Stimulated activated CD8-positive, alpha-beta memory T cell treated with anti-CD3 and anti-CD28 coated beads, Interleukin-15, amount 100 ng/mL, for 1 hour (primary cell): ENCODE results near the gene SMURF1.
"Not testable (repeated sequence)": the region's sequence is repeated elsewhere in the genome, so short reads cannot be mapped to it uniquely, and the experiment has no call there.

Experiments
- DNase-seq: peaks from one replicate; pipeline ENCODE4 v3.0.0-alpha.2; 2020; ENCODE audit warnings: low read depth

The SMURF1 gene

DNA sequence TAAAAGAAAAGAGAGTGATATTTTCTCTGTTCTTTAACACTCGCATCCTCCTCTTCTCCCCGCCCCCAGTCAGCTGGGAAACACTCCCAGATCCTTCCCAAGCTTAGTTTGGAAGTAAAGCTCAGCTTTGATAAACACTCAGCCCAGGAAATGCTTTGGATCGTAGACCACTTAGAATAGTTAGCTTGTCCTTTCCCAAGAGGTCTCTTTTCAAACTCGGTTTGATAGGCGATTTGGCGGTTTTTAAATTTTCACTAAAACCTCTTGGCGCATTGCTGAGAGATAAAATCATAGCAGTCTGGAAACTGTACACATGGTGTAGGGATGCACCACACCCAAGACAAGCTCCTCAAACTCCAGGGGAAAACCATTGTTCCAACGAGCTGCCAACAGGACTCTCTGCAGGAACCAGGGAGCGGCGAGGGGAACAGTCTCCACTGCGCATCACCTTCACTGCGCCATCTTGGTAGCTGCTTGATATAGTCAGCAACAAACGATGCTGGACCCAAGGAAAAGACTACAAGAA is 22.3 kb downstream of the SMURF1 start:
- DNase-seq: no peak

- DNase-seq: no peak
Observed at GRCh38 chr7:99120916-99121315, 23.0 kb downstream of the SMURF1 start.

- DNase-seq: no peak
Observed at GRCh38 chr7:99120501-99120900, 23.4 kb downstream of the SMURF1 start.

DNA sequence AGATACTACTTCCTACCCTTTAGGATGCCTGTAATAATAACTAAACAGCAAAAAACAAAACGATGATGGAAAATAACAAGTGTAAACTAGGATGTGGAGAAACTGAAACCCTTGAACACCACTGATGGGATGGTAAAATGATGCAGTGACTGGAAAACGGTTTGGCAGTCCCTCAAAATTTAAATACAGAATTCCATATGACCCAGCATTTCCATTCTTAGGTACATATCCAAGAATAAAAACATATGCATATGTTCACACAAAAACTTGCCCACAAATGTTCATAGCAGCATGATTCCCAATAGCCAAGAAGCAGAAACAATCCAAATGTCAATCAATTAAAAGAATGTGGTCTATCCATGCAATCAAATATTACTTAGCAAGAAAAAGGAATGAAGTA is 25.8 kb downstream of the SMURF1 start:
- no peak for DNase-seq

GRCh38 chr7:99116144-99116543 is 27.8 kb downstream of the SMURF1 start:
- DNase-seq: no peak

DNA sequence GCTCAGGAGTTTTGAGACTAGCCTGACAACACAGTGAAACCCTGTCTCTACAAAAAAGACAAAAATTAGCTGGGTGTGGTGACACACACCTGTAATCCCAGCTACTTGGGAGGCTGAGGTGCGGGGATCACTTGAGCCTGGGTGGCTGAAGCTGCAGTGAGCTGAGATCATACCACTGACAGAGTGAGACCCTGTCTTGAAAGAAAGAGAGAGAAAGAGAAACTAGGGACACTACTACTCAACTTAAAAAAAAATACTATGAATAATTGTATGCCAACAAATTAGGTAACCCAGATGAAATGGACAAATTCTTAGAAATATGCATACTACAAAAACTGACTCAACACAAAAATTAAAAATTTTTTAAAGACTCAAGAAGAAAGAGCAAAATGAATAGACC is 28.5 kb downstream of the SMURF1 start:
- no peak for DNase-seq

- DNase-seq: no peak
Observed at GRCh38 chr7:99112979-99113378, 30.9 kb downstream of the SMURF1 start.

GRCh38 chr7:99112097-99112496 is 31.8 kb downstream of the SMURF1 start:
- DNase-seq: no peak

DNA sequence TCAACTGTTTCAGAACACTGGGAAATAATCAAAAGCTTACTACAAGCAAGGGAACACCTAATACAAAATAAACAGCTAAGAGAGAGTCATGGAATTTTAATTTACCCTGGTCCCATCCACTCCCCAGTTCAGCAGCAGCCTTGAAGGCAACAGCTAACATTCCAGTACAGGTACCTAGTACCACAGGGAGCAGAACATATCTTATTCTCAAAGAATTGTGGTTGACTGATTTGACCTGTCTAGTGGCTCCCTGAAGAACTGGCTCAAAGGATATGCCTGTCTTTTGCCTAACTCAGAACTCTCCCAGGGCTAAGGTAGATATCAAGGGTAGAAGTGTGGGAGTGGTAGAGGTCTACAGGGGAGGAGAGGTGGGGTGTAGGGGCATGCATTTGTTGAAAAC is 32.3 kb downstream of the SMURF1 start:
- no peak for DNase-seq

DNA sequence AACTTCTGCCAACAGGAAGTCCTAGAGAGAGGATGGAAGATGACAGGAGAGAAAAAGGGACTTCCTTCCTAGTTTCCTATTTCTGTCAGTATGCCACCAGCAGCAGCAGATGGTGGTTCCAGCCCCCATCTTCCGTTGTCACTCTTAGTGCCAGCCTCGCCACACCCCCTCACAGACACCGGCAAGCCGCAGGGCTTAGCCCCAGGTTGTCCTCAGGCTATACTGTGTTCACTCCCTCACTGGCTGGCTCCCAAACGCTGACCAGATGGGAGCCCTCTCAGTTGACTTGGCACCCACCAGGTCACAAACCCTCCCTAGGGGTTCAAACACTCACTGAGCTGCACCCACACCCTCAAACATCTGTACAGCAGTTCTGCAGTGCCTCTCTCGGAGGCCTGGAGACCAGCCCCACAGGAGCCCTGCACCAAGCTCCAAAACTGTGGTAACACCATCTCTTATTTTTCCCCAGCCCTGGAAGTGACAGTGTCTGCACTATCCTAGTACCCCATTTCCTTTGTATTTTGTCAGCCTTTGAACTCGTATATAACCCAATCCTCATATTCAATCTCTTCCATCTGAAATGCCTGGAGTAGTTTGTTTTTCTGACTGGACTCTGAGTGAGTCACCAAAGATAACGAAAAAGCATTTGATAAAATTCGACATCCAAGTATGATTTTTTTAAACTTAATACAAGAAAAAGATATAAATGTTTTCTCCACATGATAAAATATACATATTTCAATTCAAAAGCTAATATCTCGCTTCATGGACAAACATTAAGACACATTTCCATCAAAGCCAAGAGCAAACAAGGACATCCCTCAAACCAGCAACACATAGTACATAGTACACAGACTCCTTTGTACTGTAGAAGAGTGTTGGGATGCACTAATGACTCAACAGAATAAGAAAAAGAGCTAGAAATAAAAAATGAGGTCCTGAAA is 34.5 kb downstream of the SMURF1 start:
- DNase-seq: no peak

DNA sequence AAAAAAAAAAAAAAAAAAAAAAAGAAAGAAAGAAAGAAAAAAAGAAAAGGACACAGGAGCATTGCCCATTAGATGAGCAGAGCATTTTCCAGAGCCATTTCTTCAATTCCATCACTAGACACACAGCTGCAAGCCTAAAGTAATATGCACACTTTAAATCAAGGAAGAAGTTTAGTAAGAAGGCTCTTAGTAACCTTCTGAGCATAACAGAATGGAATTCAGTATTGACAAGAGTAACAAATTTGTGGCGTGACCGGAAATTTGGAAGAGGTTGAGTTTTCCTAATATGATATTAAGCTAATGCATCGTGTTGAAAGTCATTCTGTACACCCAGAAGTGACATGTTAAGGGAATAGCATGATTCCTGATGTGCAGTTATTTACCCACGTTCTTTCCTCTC is 35.3 kb downstream of the SMURF1 start:
- DNase-seq: no peak

DNA sequence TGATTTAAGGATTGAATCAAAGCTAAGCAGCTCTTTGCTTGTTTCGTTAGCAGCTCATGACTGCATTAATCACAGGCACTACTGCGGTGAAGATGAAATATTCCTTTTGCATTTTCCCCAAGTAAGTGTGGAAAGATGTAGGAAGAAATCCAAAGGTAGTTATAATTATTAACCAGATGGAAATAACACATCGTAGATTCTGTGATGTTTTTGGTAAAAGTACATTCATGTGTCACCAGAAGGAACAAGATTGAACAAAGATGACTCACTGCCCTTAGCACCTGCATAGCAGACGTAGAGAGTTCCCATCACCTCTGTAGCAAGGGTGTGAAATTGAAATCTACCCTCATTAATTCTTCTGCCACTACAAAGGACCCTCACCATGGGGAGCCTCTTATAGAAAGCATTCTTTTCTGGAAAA is 37.1 kb downstream of the SMURF1 start:
- no peak for DNase-seq

GRCh38 chr7:99106411-99106810 is 37.5 kb downstream of the SMURF1 start:
- DNase-seq: no peak

DNA sequence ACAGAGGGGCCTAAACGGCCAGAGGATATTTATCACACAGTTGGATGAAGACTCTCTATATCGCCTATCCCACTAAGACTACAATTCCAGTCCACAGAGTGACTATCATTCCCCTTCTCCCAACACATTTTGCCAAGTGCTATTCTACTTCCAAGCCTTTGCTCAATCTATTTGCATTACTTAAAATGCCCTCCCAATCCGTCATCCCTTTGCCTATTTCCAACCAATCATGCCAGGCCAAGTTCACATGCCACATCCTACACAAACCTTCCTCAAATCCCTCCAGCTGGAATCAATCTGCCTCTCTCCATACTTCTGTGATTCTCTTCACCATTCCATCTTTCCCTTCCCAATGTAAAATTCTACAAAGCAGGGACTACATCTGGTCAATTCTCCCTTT is 38.2 kb downstream of the SMURF1 start:
- DNase-seq: no peak

- DNase-seq: no peak
Observed at GRCh38 chr7:99104631-99105030, 39.3 kb downstream of the SMURF1 start.

GRCh38 chr7:99103836-99104235 is 40.1 kb downstream of the SMURF1 start:
- not testable (repeated sequence) for DNase-seq

DNA sequence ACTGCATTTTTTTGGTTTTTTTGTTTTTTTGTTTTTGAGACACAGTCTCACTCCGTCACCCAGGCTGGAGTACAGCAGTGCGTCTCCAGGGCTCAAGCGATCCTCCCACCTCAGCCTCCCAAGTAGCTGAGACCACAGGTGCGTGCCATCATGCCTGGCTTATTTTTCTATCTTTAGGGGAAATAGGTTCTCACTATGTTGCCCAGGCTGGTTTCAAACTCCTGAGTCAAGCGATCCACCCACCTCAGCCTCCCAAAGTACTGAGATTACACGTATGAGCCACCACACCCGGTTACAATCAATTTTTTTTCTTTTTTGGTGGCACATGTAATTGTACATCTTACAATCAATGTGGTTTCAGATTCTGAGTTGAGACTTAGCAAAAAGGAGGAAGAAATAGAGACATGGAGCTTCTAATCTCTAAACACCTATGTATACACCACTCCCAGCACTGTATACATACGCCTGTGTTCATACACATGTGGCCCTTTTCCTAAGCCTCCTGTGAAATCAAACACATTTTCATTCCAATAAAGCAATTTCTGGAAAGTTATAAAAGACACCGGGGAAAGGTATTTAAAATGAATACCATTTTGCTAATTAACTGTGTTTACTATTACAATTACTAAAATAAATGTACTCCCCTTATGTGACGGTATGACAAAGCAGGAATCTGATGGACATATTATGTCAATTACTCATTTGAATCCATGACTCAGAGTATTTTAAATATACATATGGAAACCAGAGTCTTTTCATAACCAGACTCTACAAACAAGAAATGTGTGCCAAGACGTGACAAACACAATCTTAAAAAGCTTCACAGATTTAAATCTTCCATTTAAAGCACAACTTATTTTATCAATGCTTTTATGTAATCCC is 40.9 kb downstream of the SMURF1 start:
- no peak for DNase-seq

- DNase-seq: no peak
Observed at GRCh38 chr7:99102361-99102760, 41.5 kb downstream of the SMURF1 start.

GRCh38 chr7:99101516-99101915 is 42.4 kb downstream of the SMURF1 start:
- DNase-seq: not testable (repeated sequence)

GRCh38 chr7:99099499-99100077 is 44.3 kb downstream of the SMURF1 start:
- no peak for DNase-seq

DNA sequence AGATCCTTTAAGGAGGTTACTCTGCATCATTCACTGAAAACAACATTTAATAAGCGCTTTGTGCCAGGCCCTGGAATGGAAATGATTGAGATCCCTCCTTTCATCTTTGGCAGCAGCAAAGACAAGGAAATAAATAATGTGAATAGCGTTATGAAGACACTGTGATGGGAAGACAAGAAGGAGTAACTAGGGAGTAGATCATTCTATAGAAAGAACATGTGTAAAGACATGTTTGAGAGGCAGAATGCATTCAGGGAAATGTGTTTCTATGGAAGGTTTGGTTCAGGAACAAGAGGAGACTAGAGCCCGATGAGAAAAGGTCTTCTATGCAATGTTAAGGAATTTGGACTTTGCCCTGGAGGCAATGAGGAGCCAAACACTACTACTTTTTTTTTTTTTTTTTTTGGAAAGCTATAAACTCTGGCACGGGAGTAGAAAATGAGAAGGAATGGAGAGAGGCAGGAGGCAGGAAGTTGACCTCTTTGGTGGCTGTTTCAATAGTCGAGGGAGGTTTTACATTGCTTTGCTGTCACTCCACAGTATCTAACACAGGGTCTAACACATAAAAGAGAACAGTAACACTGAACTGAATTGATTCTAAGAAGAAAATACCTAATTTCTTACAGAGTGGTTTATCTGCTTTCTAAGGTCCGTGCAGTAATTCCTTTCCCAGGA is 44.9 kb downstream of the SMURF1 start:
- no peak for DNase-seq
